COLO829 (cell line): ENCODE results near the gene TNFSF9.
"Not testable (repeated sequence)": the region's sequence is repeated elsewhere in the genome, so short reads cannot be mapped to it uniquely, and the experiment has no call there.

ENCODE experiments used
- DNase-seq: peaks from one replicate; pipeline ENCODE4 v3.0.0; 2012; ENCODE audit warnings: low spot score

TNFSF9 gene

GRCh38 chr19:6532244-6532999, 1.6 kb downstream of the TNFSF9 start:
- no peak for DNase-seq

- DNase-seq: no peak
Measured at GRCh38 chr19:6533000-6533328, 2.1 kb downstream of the TNFSF9 start.

GRCh38 chr19:6533746-6534418, 3.1 kb downstream of the TNFSF9 start:
- DNase-seq: no peak

- no peak for DNase-seq
Measured at GRCh38 chr19:6534451-6535093, 3.7 kb downstream of the TNFSF9 start.

GRCh38 chr19:6535558-6536137, 4.8 kb downstream of the TNFSF9 start:
- no peak for DNase-seq

- DNase-seq: no peak
Measured at GRCh38 chr19:6539514-6539913, 8.7 kb downstream of the TNFSF9 start.

- DNase-seq: no peak
Measured at GRCh38 chr19:6540918-6541689, 10.3 kb downstream of the TNFSF9 start.

GRCh38 chr19:6543866-6544347, 13.1 kb downstream of the TNFSF9 start:
- DNase-seq: no peak

- not testable (repeated sequence) for DNase-seq
Measured at GRCh38 chr19:6550679-6551078, 19.9 kb downstream of the TNFSF9 start.

GRCh38 chr19:6551091-6551490, 20.3 kb downstream of the TNFSF9 start:
- DNase-seq: no peak

- no peak for DNase-seq
Measured at GRCh38 chr19:6551607-6552450, 21.0 kb downstream of the TNFSF9 start.

- no peak for DNase-seq
Measured at GRCh38 chr19:6556043-6556449, 25.2 kb downstream of the TNFSF9 start.

GRCh38 chr19:6556480-6557195, 25.8 kb downstream of the TNFSF9 start:
- DNase-seq: no peak

- DNase-seq: not testable (repeated sequence)
Measured at GRCh38 chr19:6562437-6562836, 31.6 kb downstream of the TNFSF9 start.

GRCh38 chr19:6564393-6564792, 33.6 kb downstream of the TNFSF9 start:
- peak; percentile 35 for DNase-seq

GRCh38 chr19:6566727-6567126, 35.9 kb downstream of the TNFSF9 start:
- not testable (repeated sequence) for DNase-seq

GRCh38 chr19:6568010-6568526, 37.2 kb downstream of the TNFSF9 start:
- DNase-seq: no peak

GRCh38 chr19:6568816-6569215, 38.0 kb downstream of the TNFSF9 start:
- no peak for DNase-seq

GRCh38 chr19:6570764-6571163, 39.9 kb downstream of the TNFSF9 start:
- DNase-seq: no peak

GRCh38 chr19:6571167-6571566, 40.3 kb downstream of the TNFSF9 start:
- no peak for DNase-seq
